ENCODE data around the gene TMEM269. TPM values are rescaled to one million over a fixed set of nuclear protein-coding genes. Genes with fewer than 3 reads are reported as not detected.
A peak's percentile ranks its signal among the peaks of the same experiment; 100 is the strongest.
"Not testable (repeated sequence)": the region's sequence is repeated elsewhere in the genome, so short reads cannot be mapped to it uniquely, and the experiment has no call there.

TMEM269 gene
- total RNA-seq, 4 donors from 2014 or later: 0.12 TPM; not detected in 3

DNA sequence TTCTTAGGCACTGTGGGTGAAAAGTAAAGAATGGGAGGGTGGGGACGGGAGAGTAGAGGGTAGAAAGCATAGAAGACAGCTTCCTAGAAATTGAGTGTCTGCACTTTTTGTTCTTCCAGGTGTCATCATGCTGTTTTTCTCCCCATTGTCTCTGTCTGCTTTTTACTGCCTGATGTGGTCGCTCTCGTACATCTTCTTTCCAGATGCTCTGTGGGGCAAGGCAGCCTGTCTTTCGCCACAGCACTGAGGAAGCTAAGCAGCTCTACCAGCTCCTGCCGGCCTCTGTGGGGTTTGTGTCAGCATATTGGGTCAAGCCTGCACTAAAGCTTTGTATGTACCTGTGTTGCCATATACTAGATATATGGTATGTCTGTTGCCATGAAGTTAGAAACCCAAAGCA, 13.2 kb downstream of the TMEM269 start:
- ATAC-seq: no peak
- Histone ChIP-seq H3K27ac (no peak overlapping the region), H3K4me1 (peaks cover 0 to 4% (median 0%) of the 10 kb centered on the region in 3 donors), H3K36me3 (no peaks in the 10 kb centered on the region), H3K9me3 (no peaks in the 10 kb centered on the region), H3K4me3 (no peak overlapping the region), H3K27me3 (no peaks in the 10 kb centered on the region)
- TF ChIP-seq POLR2A (IDR thresholded peaks at IDR 0.05): no peak
- no peak for TF ChIP-seq EP300 (IDR thresholded peaks at IDR 0.05)
- TF ChIP-seq, protein P1, sequence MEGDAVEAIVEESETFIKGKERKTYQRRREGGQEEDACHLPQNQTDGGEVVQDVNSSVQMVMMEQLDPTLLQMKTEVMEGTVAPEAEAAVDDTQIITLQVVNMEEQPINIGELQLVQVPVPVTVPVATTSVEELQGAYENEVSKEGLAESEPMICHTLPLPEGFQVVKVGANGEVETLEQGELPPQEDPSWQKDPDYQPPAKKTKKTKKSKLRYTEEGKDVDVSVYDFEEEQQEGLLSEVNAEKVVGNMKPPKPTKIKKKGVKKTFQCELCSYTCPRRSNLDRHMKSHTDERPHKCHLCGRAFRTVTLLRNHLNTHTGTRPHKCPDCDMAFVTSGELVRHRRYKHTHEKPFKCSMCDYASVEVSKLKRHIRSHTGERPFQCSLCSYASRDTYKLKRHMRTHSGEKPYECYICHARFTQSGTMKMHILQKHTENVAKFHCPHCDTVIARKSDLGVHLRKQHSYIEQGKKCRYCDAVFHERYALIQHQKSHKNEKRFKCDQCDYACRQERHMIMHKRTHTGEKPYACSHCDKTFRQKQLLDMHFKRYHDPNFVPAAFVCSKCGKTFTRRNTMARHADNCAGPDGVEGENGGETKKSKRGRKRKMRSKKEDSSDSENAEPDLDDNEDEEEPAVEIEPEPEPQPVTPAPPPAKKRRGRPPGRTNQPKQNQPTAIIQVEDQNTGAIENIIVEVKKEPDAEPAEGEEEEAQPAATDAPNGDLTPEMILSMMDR (IDR thresholded peaks at IDR 0.05): no peak
- TF ChIP-seq POLR2AphosphoS5 (IDR thresholded peaks at IDR 0.05): no peak
- WGBS, 2 donors (ENCODE audit: low coverage in 1 of 2): 75 to 82% methylated on average over 3 of the region's 5 CpGs

DNA sequence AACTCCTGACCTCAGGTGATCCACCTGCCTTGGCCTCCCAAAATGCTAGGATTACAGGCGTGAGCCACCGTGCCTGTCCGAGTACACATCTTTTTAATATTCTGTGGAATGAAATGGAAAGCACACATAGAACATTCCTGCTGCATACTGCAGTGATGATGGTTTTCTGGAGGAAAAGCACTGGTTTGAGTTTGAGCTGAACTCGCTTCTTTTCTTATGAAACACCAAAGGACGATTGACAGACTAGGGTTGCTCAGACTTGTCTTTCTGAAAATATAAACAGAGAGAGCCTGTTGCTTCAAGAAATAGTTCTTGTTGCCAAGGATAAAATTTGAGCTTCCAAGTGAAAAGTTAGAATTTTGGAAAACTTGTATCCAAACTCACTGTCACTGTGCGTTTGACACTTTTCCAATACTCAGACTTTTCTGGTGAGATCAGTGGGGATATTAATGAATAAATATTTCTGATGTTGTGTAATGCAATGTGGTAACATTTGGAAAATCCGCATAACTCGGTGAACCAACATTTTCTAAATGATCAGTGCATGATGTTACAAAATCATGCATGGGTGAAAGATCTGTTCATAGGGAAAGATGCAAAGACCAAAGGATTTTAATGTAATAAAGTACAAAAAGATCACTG, 17.2 kb downstream of the TMEM269 start:
- TF ChIP-seq, protein P1 (IDR thresholded peaks at IDR 0.05): no peak
- TF ChIP-seq EP300 (IDR thresholded peaks at IDR 0.05): no peak
- TF ChIP-seq POLR2A (IDR thresholded peaks at IDR 0.05): no peak
- TF ChIP-seq POLR2AphosphoS5 (IDR thresholded peaks at IDR 0.05): peak; percentile 6
- 70 to 100% methylated on average over 2 to 8 of the region's 8 CpGs for WGBS, 2 donors (ENCODE audit: low coverage in 1 of 2)
- H3K27ac ChIP-seq: no peak overlapping the region
- no peaks in the 10 kb centered on the region for H3K27me3 ChIP-seq
- H3K4me1 ChIP-seq: no peaks in the 10 kb centered on the region
- no peaks in the 10 kb centered on the region for H3K9me3 ChIP-seq
- no peak overlapping the region for H3K4me3 ChIP-seq
- peaks cover 0 to 16% of the 10 kb centered on the region in 2 donors for H3K36me3 ChIP-seq
- peak; percentile 87 for ATAC-seq

DNA sequence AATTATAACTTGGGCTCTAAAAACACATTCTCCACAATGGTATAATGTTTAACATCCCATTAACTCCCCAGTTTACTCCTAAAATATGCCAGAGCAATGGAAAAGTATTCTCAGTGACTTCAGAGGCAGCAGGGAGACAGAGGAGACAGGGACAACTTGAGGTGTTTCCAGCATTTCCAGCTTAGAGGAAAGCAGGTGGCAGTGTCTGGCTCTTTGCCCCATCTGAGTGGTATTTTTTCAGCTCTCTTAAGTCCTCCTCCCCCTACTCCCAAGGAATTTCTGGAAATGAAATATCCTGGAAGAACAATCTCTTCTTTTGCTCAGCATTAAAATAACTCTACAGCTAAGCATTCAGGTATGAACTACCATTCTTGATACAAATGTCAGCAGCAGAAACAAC, 21.4 kb downstream of the TMEM269 start:
- TF ChIP-seq EP300 (IDR thresholded peaks at IDR 0.05) (no peak), POLR2A (IDR thresholded peaks at IDR 0.05) (no peak), POLR2AphosphoS5 (IDR thresholded peaks at IDR 0.05) (no peak)
- TF ChIP-seq, protein P1 (IDR thresholded peaks at IDR 0.05): no peak

DNA sequence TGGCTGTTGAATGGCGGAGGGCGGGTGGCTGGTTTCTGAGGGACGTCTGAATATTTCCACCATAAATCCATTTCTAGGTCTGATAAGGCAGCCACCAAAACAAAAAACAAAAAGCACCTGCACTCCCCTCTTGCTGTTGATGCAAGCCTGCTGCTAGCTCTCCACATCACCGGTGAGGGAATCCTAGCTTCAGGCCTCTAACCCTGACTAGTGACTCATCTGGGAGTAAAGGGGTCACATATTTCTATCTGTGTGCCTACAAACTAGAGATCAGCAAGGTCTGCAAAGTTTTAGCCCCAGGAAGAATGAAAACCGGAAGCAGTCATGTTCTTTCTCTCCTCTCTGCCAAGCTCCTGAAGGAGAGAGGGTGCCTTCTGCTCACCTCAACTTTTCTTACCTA, 21.8 kb downstream of the TMEM269 start:
- peaks cover 0 to 35% of the 10 kb centered on the region in 2 donors for H3K36me3 ChIP-seq
- H3K9me3 ChIP-seq: no peaks in the 10 kb centered on the region
- no peaks in the 10 kb centered on the region for H3K4me1 ChIP-seq
- H3K4me3 ChIP-seq: no peak overlapping the region
- H3K27me3 ChIP-seq: no peaks in the 10 kb centered on the region
- no peak for ATAC-seq
- TF ChIP-seq, protein P1 (IDR thresholded peaks at IDR 0.05): no peak
- TF ChIP-seq POLR2AphosphoS5 (IDR thresholded peaks at IDR 0.05) (no peak), POLR2A (IDR thresholded peaks at IDR 0.05) (no peak), EP300 (IDR thresholded peaks at IDR 0.05) (no peak)
- peak overlapping the region in 1 of 4 donors; percentile 14 for H3K27ac ChIP-seq
- WGBS, 2 donors (ENCODE audit: low coverage in 1 of 2): 84 to 90% methylated on average over 3 to 5 of the region's 5 CpGs

More for the DNA sequence above, 21.4 kb downstream of the TMEM269 start:
- Histone ChIP-seq H3K4me1 (no peaks in the 10 kb centered on the region), H3K36me3 (peaks cover 0 to 30% of the 10 kb centered on the region in 2 donors), H3K27me3 (no peaks in the 10 kb centered on the region), H3K9me3 (no peaks in the 10 kb centered on the region), H3K27ac (peak overlapping the region in 1 of 4 donors; percentile 14), H3K4me3 (no peak overlapping the region)
- ATAC-seq: no peak

DNA sequence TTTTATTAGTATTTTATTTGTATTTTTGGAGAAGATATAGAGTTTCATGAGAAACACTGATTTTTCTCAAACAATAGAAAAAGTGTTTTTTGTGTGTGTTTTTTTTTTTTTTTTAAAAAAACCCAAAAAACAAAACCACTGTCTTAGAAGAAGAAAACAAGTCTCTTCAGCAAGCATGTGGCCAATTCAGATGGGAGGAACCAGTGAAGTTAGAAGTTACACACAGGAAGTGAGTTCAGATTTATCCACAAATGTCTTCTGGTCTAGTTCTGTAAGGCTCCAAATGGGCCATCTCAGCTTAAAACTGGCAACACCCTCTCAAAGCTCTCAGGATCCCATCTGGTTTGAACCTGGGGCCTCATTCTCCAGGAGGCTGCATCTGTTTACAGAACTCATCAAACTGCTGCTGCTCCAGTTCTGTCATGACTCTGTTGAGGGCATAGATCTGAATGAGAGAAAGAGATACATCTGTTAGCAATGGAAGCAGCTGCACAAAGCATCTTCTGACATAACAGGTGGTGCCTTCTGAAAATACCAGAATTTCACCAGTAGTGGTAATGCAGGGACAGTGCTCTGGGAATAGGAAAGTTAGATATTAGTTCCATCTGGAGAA, 22.4 kb downstream of the TMEM269 start:
- Histone ChIP-seq H3K36me3 (peaks cover 0 to 35% of the 10 kb centered on the region in 2 donors), H3K27me3 (no peaks in the 10 kb centered on the region), H3K27ac (peak overlapping the region in 1 of 4 donors; percentile 14), H3K4me3 (no peak overlapping the region), H3K9me3 (no peaks in the 10 kb centered on the region), H3K4me1 (no peaks in the 10 kb centered on the region)
- no peak for TF ChIP-seq POLR2AphosphoS5 (IDR thresholded peaks at IDR 0.05)
- TF ChIP-seq EP300 (IDR thresholded peaks at IDR 0.05): no peak
- TF ChIP-seq, protein P1 (IDR thresholded peaks at IDR 0.05): no peak
- TF ChIP-seq POLR2A (IDR thresholded peaks at IDR 0.05): no peak
- peak; percentile 82 for ATAC-seq

DNA sequence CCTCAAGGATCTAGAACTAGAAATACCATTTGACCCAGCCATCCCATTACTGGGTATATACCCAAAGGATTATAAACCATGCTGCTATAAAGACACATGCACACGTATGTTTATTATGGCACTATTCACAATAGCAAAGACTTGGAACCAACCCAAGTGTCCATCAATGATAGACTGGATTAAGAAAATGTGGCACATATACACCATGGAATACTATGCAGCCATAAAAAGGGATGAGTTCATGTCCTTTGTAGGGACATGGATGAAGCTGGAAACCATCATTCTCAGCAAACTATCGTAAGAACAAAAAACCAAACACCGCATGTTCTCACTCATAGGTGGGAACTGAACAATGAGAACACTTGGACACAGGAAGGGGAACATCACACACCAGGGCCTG, 30.0 kb downstream of the TMEM269 start:
- not testable (repeated sequence) for H3K27ac ChIP-seq, H3K4me3 ChIP-seq, H3K9me3 ChIP-seq, ATAC-seq, H3K36me3 ChIP-seq, H3K27me3 ChIP-seq
- 93 to 96% methylated on average over 3 of the region's 3 CpGs for WGBS, 2 donors (ENCODE audit: low coverage in 1 of 2)
- H3K4me1 ChIP-seq: peaks cover 0 to 26% (median 9%) of the 10 kb centered on the region in 3 donors

Data from gastroesophageal sphincter (tissue), 4 donors.